NOMO-1 treated with DMSO at 0.1 percent for 48 hours (cell line): ENCODE data around the gene POFUT1.
A peak's percentile ranks its signal among the peaks of the same experiment; 100 is the strongest.
"Not testable (repeated sequence)": the region's sequence is repeated elsewhere in the genome, so short reads cannot be mapped to it uniquely, and the experiment has no call there.

Experiments used
- DNase-seq: peaks from one replicate; lab custom pipeline; 2025; ENCODE audit not compliant: unreplicated experiment; lab: John Stamatoyannopoulos, UW

The POFUT1 gene

DNA sequence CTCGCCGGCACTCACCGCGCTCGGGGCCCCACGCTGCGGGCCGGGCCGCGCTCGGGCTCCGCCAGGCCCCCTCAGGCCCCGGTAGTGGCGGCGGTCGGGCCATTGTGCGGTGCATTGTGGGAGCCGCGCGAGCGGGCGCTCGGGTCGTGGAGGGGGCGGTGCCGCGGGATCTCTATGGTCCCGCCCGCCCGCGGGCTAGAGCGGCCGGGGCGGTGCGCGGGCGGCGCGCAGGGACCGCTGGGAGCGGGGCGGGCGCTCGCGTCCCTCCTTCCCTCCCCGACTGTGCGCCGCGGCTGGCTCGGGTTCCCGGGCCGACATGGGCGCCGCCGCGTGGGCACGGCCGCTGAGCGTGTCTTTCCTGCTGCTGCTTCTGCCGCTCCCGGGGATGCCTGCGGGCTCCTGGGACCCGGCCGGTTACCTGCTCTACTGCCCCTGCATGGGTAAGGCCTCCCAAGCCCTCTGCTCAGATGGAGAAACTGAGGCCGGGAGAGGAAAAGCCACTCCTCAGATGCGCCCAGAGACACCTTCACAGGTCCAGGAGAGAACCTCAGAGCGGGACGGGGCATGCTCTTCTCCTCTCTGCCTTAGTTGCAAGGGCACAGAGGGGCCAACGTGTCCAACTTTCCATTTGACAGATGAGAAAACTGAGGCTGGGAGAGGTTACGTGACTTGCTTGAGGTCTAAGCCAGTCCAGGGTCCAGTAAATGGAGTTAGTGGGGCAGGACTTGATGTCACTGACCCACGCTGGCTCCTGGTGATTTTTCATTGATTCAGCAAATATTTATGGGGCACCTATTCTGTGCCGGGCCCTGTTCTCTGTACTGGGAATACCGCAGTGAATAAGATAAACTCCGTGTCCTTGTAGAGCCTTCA is at the start of gene POFUT1, which contains the start of gene PLAGL2:
Gene POFUT1, plus strand, starts transcription at position 255 of the 873 bp plus-strand sequence. Its CDS starts 62 bp downstream, at position 317.
Gene PLAGL2, minus strand, starts transcription at position 118 of the 873 bp plus-strand sequence. CDS start 5,565 bp downstream, outside the sequence.
- peak; percentile 80 for DNase-seq

DNA sequence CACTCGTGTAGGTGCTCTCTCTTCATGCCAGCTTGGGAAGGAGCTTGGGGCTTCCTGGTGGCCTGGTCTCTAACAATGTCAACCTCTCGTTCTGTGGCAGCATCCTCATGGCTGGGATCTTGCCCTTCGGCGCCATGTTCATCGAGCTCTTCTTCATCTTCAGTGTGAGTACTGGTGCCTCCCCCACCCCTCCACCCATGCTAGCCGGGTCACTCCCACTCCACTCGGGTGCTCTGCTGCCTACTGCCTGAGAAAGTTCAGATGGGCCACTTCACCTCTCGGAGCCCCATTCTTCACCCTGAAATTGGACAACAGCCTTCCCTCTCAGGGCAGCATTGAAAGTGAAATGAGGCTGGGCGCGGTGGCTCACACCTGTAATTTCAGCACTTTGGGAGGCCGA is 49.3 kb upstream of the POFUT1 start:
- no peak for DNase-seq

DNA sequence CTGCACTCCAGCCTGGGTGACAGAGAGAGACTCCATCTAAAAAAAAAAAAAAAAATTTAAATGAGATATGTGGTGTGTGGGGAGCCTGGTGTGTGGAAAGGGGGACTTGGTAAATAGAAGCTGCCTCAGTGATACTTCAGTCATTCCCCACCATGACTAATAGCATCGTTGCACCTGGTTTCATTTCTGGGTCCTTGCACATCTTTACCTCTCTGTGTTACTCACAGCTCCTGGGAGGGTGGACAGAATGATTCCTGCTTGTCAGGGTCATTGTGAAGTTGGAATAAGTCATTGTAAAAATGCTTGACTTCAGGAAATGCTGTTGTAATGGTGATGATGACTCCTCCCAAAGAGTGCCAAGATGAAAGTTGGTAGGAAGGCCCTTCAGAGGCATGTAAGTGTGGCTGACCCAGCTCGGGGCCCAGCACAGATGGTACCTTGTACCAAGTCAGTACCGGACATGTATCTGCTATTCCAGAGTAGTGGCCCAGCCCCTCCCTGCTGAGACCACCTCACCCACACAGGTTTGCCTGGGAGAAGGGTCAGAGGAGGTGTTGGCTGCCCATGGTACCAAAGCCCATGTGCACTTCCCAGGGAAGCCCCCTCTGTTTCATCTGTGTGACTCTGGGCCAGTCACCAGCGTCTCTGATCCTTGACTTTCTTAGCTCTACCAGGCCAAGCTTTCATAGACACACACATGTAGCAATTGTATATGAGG is 48.6 kb upstream of the POFUT1 start:
- no peak for DNase-seq

DNA sequence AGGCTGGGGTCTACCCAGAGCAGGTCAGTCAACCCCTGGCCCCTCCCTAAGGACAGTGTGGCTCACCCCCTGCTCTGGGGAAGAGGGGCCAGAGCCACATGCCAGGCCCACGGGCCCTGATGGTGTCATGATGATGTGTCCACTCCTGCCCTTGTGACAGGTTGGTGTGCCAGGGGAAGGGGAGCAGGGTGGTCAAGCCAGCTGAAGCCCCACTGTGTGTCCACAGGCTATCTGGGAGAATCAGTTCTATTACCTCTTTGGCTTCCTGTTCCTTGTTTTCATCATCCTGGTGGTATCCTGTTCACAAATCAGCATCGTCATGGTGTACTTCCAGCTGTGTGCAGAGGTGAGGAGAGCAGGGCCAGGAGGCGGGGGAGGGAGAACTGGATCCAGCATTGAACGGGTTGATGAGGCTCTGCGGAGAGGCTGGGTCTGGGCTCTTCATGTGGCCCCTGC is 47.9 kb upstream of the POFUT1 start:
- DNase-seq, result no peak

DNA sequence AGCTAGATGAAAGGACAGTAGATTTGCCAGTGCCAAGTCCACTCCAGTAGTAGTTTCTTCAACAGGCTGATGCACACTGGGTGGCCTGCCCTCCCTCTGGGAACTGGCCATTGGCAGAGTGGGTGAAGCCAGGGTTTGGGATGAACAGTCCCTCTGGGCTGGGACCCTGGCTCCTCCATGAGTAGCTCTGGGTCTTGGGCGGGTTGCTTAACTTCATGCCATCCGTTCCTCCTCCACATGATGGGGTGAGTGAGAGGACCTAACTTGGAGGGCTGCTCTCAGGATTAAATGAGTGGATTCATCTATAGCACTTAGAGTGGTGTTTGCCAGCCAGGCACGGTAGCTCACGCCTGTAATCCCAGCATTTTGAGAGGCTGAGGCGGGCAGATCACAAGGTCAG is 47.3 kb upstream of the POFUT1 start:
- DNase-seq, result no peak

DNA sequence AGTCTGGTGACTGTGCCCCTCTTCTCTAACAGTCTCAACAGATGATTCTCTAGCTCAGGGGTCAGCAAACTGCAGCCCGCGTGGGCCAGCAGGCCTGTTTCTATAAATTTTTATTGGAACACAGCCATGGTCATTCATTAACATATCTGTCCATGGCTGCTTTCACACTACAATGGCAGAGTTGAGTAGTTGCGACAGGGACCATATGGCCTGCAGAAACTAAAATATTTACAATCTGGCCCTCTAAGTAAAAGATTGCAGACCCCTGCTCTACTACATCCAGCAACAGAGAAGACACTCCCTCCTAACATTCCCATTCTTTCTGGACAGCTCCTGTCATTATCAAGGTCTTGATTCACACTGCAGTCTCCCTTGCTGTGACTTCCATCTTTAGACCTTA is 45.3 kb upstream of the POFUT1 start:
- DNase-seq, result no peak

DNA sequence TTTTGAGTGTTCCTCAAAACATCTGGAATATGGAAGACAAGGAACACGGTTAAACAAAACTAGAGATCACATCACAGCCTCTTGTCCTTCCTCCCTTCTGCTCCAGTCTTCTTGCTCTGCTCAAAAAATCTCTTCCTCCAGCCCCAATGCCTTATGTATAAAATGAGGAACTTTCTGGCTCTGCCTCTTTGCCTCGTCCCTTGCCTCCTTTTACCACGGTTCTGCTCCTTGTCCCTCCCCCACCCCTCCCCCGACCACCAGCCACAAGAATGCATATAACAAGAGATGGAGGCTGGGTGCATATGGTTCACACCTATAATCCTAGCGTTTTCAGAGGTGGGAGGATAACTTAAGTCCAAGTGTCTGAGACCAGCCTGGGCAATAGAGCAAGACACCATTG is 43.7 kb upstream of the POFUT1 start:
- DNase-seq, result no peak

DNA sequence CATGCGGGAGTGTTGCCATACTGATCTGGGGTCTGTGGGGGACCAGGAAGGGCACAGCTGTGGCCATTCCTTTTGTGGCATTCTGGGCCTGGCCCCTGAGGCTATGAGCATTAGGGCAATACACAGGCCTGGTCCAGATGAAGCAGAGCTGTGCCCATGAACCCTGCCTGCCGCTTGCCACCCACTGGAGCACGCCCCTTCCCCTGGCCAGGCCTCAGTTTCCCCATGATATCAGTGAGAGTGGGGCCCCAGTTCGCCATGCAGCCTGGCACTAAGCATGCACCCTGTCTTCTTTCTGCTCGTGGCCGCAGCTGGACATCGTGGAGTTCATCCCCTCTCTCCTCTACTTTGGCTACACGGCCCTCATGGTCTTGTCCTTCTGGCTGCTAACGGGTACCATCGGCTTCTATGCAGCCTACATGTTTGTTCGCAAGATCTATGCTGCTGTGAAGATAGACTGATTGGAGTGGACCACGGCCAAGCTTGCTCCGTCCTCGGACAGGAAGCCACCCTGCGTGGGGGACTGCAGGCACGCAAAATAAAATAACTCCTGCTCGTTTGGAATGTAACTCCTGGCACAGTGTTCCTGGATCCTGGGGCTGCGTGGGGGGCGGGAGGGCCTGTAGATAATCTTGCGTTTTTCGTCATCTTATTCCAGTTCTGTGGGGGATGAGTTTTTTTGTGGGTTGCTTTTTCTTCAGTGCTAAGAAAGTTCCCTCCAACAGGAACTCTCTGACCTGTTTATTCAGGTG is 42.5 kb upstream of the POFUT1 start:
- no peak for DNase-seq

DNA sequence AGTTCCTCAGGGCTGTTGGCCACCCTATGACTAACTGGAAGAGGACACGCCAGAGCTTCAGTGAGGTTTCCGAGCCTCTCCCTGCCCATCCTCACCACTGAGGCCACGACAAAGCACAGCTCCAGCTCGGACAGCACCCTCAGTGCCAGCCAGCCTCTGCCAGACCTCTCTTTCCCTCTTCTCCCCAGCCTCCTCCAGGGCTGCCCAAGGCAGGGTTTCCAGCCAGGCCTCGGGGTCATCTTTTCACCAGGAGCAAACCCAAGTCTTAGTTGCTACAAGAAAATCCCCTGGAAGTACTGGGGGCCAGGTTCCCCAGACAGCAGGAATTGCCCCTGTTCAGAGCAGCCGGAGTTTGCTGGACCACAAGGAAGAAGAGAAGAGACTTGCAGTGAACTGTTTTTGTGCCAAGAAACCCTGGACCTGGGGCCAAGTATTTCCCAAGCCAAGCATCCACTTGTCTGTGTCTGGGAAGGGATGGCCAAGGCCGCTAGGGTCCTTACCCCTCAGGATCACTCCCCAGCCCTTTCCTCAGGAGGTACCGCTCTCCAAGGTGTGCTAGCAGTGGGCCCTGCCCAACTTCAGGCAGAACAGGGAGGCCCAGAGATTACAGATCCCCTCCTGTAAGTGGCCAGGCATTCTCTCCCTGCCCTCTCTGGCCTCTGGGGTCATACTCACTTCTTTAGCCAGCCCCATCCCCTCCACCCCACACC is 41.7 kb upstream of the POFUT1 start:
- no peak for DNase-seq

DNA sequence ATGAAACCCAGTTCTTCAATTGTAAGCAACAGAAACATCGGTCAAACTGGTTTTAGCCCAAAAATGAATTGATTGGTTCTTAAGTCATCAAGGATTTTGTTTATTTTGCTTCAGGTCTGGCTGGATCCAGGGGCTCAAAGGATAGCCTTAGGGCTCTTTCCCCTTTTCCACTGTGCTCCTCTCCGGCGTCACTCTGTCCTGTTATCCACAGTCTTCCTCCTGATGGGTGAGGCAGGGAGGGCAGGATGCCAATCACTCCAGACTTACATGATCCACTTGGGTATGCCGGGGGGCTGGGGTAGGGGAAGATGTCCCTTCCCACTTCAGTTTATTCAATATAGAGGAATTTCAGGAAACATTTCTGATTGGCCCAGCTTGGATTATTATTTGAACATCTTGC is 40.1 kb upstream of the POFUT1 start:
- DNase-seq, result no peak

DNA sequence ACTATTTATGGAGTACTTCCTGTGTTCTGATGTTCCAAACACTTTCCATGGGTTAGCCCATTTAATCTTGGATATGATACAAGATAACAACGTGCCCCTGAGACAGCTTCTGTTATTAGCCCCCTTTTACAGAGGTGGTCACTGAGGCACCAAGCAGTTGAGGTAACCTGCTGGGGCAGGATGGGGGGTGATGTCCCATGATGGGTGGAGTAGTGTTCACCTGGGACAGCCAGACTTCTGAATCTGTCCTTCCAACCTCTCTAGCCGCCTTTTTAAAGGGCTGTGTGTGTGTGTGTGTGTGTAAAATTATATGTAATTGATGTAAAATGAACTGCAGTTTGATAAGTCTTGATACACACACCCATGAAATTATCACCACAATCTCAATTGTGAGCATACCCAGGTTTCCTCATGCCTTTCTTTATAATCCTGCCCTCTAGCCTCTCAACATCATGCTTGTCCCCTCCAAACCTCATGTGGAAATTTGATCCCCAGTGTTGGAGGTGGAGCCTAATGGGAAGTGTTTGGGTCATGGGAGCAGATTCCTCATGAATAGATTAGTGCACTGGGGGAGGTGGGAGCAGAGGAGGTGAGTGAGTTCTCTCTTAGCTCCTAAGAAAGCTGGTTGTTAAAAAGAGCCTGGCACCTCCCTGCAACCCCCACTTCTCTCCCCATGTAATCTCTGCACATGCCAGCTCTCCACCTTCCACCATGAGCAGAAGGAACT is 39.3 kb upstream of the POFUT1 start:
- no peak for DNase-seq

DNA sequence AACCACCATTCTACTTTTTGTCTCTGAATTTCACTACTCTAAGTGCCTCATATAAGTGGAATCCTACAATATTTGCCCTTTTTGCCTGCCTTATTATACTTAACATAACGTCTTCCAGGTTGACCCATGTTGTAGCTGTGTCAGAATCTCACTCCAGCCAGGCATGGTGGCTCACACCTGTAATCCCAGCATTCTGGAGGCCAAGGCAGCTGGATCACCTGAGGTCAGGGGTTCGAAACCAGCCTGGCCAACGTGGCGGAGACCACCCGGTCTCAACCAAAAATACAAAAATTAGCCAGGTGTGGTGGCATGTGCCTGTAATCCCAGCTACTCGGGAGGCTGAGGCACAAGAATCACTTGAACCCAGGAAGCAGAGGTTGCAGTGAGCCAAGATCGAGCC is 30.0 kb upstream of the POFUT1 start:
- not testable (repeated sequence) for DNase-seq

DNA sequence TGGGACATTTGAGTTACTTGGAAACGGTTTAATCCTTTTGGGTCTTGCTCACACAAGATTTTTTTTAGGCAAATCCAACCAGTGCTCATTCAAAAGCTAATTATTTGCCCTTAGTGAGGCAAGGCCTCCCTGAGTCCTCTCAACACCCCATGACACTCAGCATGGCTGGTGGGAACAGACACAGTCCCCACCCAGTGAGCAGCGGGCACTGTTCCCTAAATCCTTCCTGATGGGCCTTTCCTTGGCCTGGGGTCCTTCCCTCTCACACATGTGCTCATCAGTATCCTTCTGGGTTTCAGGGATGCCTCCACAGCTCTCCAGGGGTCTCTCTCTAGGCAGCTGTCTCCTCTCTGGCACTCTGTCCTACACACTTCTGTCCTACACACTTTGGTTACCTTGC is 28.2 kb upstream of the POFUT1 start:
- no peak for DNase-seq

DNA sequence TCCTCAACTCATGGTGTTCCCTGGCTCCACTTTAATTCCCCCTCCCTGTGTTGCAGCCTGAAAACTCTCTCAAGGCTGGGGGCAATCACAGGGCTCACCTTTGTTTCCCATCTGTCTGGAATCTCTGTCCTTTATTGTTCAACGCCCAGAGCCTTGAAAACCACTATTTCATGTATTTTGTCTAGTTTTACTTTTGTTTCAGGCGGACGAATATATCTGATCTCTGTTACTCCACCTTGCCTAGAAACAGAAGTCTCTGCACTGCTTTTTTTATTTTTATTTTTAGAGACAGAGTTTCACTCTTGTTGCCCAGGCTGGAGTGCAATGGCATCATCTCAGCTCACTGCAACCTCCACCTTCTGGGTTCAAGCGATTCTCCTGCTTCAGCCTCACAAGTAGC is 27.7 kb upstream of the POFUT1 start:
- no peak for DNase-seq

DNA sequence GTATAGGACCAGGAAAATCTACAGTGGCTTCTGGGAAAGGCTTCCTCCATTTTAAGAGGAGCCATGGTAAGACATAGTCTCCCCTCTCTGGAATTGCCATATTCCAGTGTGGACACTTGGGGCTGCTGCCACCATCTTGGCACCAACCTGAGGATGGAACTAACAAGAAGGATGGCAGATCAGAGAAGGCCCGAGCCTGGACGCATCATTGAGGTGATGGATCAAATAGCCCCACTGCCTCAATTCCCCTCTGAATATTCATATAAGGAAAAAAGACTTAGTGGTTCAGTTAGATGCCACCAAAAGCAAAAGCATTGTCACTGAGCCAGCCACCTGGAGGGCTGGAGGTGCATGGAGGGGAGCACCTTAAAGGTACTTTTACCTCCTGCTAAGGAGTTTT is 26.1 kb upstream of the POFUT1 start:
- no peak for DNase-seq

DNA sequence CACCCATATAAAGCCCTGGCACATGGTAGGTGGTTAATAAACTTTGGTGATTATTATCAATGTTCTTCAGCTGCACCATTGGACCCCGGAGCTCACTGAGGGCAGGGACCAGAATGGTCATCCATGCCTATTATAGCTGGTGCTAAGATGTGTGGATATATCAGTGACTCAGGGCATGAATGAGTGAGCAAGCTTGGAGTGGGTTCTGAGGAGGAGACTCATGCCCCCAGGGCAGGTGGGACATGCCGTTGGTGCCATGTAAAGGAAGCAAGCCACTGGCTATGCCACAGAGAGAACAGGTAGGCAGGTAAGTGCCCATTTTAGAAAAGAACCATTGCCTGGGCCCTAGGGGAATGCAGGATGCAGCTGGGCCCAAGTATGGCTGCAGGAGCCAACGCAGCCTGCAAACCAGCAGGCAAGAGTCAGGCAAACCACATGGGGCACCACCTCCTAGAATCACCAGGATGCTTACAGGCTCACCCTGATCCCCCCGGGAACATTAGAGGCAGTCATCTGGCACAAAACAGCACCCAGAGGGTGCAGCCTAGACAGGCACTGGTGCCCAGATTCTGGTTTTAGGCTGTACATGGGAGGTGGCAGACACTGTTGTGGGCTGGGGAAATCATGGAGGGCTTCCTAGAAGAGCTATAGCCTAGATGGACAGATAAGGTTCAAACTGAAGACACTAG is 23.6 kb upstream of the POFUT1 start:
- no peak for DNase-seq

DNA sequence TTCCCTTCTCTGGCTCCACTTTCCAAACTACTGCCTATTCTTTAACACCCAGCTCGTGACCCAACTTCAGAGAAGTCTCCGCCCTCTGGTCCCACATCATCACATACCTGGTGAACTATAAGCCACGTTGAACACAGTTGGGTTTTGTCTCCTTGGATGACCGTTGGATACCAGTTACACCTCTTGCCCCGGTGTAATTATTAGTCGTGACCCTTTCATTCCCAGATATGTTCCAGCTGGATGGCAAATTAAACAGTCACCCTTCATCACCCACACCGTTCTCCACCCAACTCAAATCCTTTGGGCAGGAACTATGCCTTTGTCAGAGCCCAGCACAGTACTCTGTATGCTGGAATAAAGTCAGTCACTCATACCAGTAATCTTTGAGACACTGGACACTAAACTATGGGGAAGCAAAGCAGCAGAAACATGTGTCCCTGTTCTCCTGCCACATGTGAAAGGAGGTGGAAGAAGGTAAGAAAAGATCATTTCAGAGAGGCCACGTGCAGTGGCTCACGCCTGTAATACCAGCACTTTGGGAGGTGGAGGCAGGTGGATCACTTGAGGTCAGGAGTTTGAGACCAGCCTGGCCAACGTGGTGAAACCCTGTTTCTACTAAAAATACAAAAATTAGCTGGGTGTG is 22.6 kb upstream of the POFUT1 start:
- no peak for DNase-seq

DNA sequence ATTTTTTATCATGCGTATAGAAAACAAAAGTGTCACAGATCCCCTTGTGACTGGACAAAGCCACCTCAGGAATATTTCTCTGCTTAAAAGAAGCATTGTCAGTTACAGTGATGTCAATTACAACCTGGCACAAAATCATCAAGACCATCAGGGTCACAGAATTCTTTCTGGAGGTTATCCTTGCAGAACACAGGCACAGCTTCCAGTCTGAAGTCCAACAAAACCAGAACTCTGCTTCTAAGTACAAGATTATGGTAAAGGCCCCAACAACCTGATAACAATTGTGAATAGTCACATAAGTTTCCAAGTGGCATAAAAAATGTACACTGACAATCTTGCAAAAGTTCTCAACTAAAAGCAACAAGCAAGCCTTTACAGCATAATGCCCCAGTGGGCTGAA is 21.2 kb upstream of the POFUT1 start:
- no peak for DNase-seq
